8988T (cell line): Measurements from ENCODE around the gene C1QTNF1.
A peak's percentile ranks its signal among the peaks of the same experiment; 100 is the strongest.
"Not testable (repeated sequence)": the region's sequence is repeated elsewhere in the genome, so short reads cannot be mapped to it uniquely, and the experiment has no call there.

Experiments used
- DNase-seq: peaks from one replicate; pipeline ENCODE4 v3.0.0; 2011

C1QTNF1 gene

GRCh38 chr17:79006794-79007503 lies 17.0 kb upstream of the C1QTNF1 start:
- no peak for DNase-seq

- DNase-seq, result no peak
Measured at GRCh38 chr17:79007504-79008381, 16.2 kb upstream of the C1QTNF1 start.

GRCh38 chr17:79008666-79009387 lies 15.1 kb upstream of the C1QTNF1 start:
- DNase-seq, result no peak

- peak; percentile 87 for DNase-seq
Measured at GRCh38 chr17:79009397-79010303, 14.3 kb upstream of the C1QTNF1 start, which contains the start of gene CANT1. Gene CANT1, minus strand, starts transcription at chr17:79009764. Its CDS starts 12,142 bp downstream, at chr17:78997622.

GRCh38 chr17:79010304-79010646 lies 13.7 kb upstream of the C1QTNF1 start:
- no peak for DNase-seq

GRCh38 chr17:79011451-79012147 lies 12.4 kb upstream of the C1QTNF1 start:
- DNase-seq, result no peak

GRCh38 chr17:79012563-79013134 lies 11.3 kb upstream of the C1QTNF1 start:
- DNase-seq, result no peak

GRCh38 chr17:79014158-79014758 lies 9.7 kb upstream of the C1QTNF1 start:
- no peak for DNase-seq

GRCh38 chr17:79017546-79018369 lies 6.2 kb upstream of the C1QTNF1 start:
- no peak for DNase-seq

GRCh38 chr17:79018370-79018695 lies 5.6 kb upstream of the C1QTNF1 start:
- no peak for DNase-seq

- no peak for DNase-seq
Measured at GRCh38 chr17:79019261-79019631, 4.7 kb upstream of the C1QTNF1 start.

GRCh38 chr17:79019632-79020584 lies 4.1 kb upstream of the C1QTNF1 start:
- DNase-seq, result no peak

GRCh38 chr17:79020631-79021301 lies 3.2 kb upstream of the C1QTNF1 start:
- DNase-seq, result no peak

- DNase-seq, result not testable (repeated sequence)
Measured at GRCh38 chr17:79021929-79022328, 2.0 kb upstream of the C1QTNF1 start.

- no peak for DNase-seq
Measured at GRCh38 chr17:79022507-79022991, 1.4 kb upstream of the C1QTNF1 start.

GRCh38 chr17:79023180-79023705 lies 726 bp upstream of the C1QTNF1 start:
- DNase-seq, result no peak

GRCh38 chr17:79024901-79025737 lies 1.1 kb downstream of the C1QTNF1 start:
- no peak for DNase-seq
